ENCODE results near the gene ZNF771.

GRCh38 chr16:30418350-30419181 lies 11.2 kb downstream of the ZNF771 start:
- TF ChIP-seq CTCF (IDR thresholded peaks at IDR 0.05; ENCODE audit: low read depth, low read length) (no peak), EZH2phosphoT487 (IDR thresholded peaks at IDR 0.05; ENCODE audit: low read depth) (no peak)

Measured in OCI-LY3 (cell line).